Esophagus squamous epithelium (tissue), 5 donors: Measurements from ENCODE around the gene KCNQ1. TPM values are rescaled to one million over a fixed set of nuclear protein-coding genes. Genes with fewer than 3 reads are reported as not detected.
A peak's percentile ranks its signal among the peaks of the same experiment; 100 is the strongest.

ENCODE experiments used
- DNase-seq: peaks from one replicate; lab custom pipeline; 2025; lab: John Stamatoyannopoulos, UW
- H3K27ac ChIP-seq, 4 donors: fragments of 200-600 bp; sonication (generic); one replicate each; pipeline ENCODE4 v1.5.1; 2016 to 2019; ENCODE audit warnings: mild to moderate bottlenecking in 1 of 4
- H3K27me3 ChIP-seq, 4 donors: fragments of 200-600 bp; sonication (generic); 1 replicate in 3 of 4; 2 replicates in 1 of 4; pipeline versions ENCODE4 v1.5.1 to v1.6.0; 2017 to 2021; ENCODE audit warnings: antibody characterized with exemption in 1 of 4
- H3K36me3 ChIP-seq, 3 donors: fragments of 200-600 bp; sonication (generic); one replicate each; pipeline ENCODE4 v1.5.1; 2016 to 2019
- H3K4me1 ChIP-seq, 3 donors: fragments of 200-600 bp; sonication (generic); one replicate each; pipeline ENCODE4 v1.5.1; 2017 to 2019
- H3K4me3 ChIP-seq, 4 donors: fragments of 200-600 bp; sonication (generic); 1 replicate in 3 of 4; 2 replicates in 1 of 4; pipeline ENCODE4 v1.5.1; 2016 to 2019; ENCODE audit warnings: mild to moderate bottlenecking in 2 of 4, moderate library complexity in 1 of 4
- H3K9me3 ChIP-seq, 3 donors: fragments of 200-600 bp; sonication (generic); one replicate each; pipeline ENCODE4 v1.5.1; 2016 to 2019
- CTCF ChIP-seq, 6 experiments: fragments of 450-650 bp in 4 of 6; fragments of 200-600 bp in 2 of 6; sonication (generic) in 2 of 6; IDR thresholded peaks; one replicate each; pipeline ENCODE4 v1.5.1; 2016 to 2019; ENCODE audit warnings: antibody characterized with exemption in 6 of 6, mild to moderate bottlenecking in 4 of 6, moderate library complexity in 4 of 6
- POLR2A ChIP-seq, 4 donors: fragments of 450-650 bp; IDR thresholded peaks; one replicate each; pipeline ENCODE4 v1.6.1; 2017; ENCODE audit warnings: antibody characterized with exemption in 4 of 4, mild to moderate bottlenecking in 4 of 4, moderate library complexity in 3 of 4
- WGBS, 2 donors: methylation state at CpG; one replicate each; pipeline ENCODE4 v1.1.5; 2018; 5-methylcytosine and 5-hydroxymethylcytosine counted together
- intact Hi-C: fragments of 100-400 bp; cut with DNase I; formaldehyde crosslinking; loops from one replicate; pipeline ENCODE4 v1.15.0; 2022
- total RNA-seq, 4 donors: library from RNA; depleted of rRNA; stranded (reverse); fragments of >200 nt; gene quantifications; one replicate each; pipeline ENCODE4 v1.1.0, GENCODE V29; 2016
- donor health status: DM: yes; HTN: yes; CAD: no.

KCNQ1 gene
- total RNA-seq, 4 donors from 2014 or later, result 0.61 to 3.1 (median 0.72) TPM

- WGBS, 2 donors, result 24 to 100% methylated on average over 1 to 2 of the region's 7 CpGs
- Histone ChIP-seq H3K36me3 (no peaks in the 10 kb centered on the region), H3K27me3 (no peaks in the 10 kb centered on the region), H3K4me3 (no peak overlapping the region), H3K9me3 (no peaks in the 10 kb centered on the region), H3K4me1 (peaks cover 19 to 51% (median 33%) of the 10 kb centered on the region in 3 donors), H3K27ac (peak overlapping the region in 3 of 4 donors; percentile 84 to 88 (median 86))
- intact Hi-C loops, result no loop called here
- no peak for DNase-seq
- TF ChIP-seq POLR2A (IDR thresholded peaks at IDR 0.05), result no peak
- TF ChIP-seq CTCF (IDR thresholded peaks at IDR 0.05), result no peak
Measured at GRCh38 chr11:2777386-2777785, 332.6 kb downstream of the KCNQ1 start.

- WGBS, 2 donors, result 66 to 79% methylated on average over 8 to 15 of the region's 27 CpGs
- no peaks in the 10 kb centered on the region for H3K36me3 ChIP-seq
- no peaks in the 10 kb centered on the region for H3K9me3 ChIP-seq
- no peaks in the 10 kb centered on the region for H3K27me3 ChIP-seq
- intact Hi-C loops, result no loop called here
- H3K4me1 ChIP-seq, result peaks cover 19 to 51% (median 33%) of the 10 kb centered on the region in 3 donors
- H3K4me3 ChIP-seq, result peak overlapping the region in 3 of 4 donors; percentile 3 to 44 (median 4)
- no peak for TF ChIP-seq CTCF (IDR thresholded peaks at IDR 0.05)
- TF ChIP-seq POLR2A (IDR thresholded peaks at IDR 0.05), result no peak
- DNase-seq, result no peak
- peak overlapping the region; percentile 81 to 88 (median 85) for H3K27ac ChIP-seq
Measured at GRCh38 chr11:2777871-2778629, 333.2 kb downstream of the KCNQ1 start.

- no peak for DNase-seq
- 20% methylated on average over 9 of the region's 28 CpGs; no CpG with 5 or more reads in 1 of the 2 donors for WGBS, 2 donors
- peak in 5 of 6 experiments; percentile 30 to 68 (median 58) for TF ChIP-seq CTCF (IDR thresholded peaks at IDR 0.05)
- no peak for TF ChIP-seq POLR2A (IDR thresholded peaks at IDR 0.05)
- Histone ChIP-seq H3K27me3 (no peaks in the 10 kb centered on the region), H3K9me3 (no peaks in the 10 kb centered on the region), H3K4me3 (peak overlapping the region in 3 of 4 donors; percentile 3 to 44 (median 4)), H3K27ac (peak overlapping the region; percentile 81 to 88 (median 85)), H3K4me1 (peaks cover 19 to 51% (median 33%) of the 10 kb centered on the region in 3 donors), H3K36me3 (no peaks in the 10 kb centered on the region)
- intact Hi-C loops, result no loop called here
Measured at GRCh38 chr11:2778630-2779498, 334.1 kb downstream of the KCNQ1 start.

- no peak overlapping the region for H3K4me3 ChIP-seq
- H3K9me3 ChIP-seq, result no peaks in the 10 kb centered on the region
- no peaks in the 10 kb centered on the region for H3K27me3 ChIP-seq
- H3K36me3 ChIP-seq, result no peaks in the 10 kb centered on the region
- DNase-seq, result no peak
- TF ChIP-seq CTCF (IDR thresholded peaks at IDR 0.05) (no peak), POLR2A (IDR thresholded peaks at IDR 0.05) (no peak)
- 43 to 65% methylated on average over 4 to 5 of the region's 11 CpGs for whole genome bisulfite sequencing, 2 donors
- intact Hi-C loops, result no loop called here
- peaks cover 19 to 51% (median 33%) of the 10 kb centered on the region in 3 donors for H3K4me1 ChIP-seq
- H3K27ac ChIP-seq, result peak overlapping the region; percentile 81 to 88 (median 85)
Measured at GRCh38 chr11:2779499-2779980, 334.7 kb downstream of the KCNQ1 start.
